HEK293 (cell line): Measurements from ENCODE around the gene FSTL4.
A peak's percentile ranks its signal among the peaks of the same experiment; 100 is the strongest.

Experiments used
- BCL11A ChIP-seq: fragments of 450-650 bp; formaldehyde crosslinking; IDR thresholded peaks from 2 replicates; pipeline ENCODE4 v1.5.1; 2016; ENCODE audit warnings: low read depth, missing biosample characterization, missing genetic modification characterization
- KLF16 ChIP-seq: fragments of 450-650 bp; formaldehyde crosslinking; IDR thresholded peaks from 2 replicates; pipeline ENCODE4 v1.5.1; 2017; ENCODE audit warnings: missing biosample characterization, missing genetic modification characterization
- SP7 ChIP-seq: fragments of 450-650 bp; formaldehyde crosslinking; IDR thresholded peaks from 2 replicates; pipeline ENCODE4 v1.5.1; 2016; ENCODE audit warnings: missing biosample characterization, missing genetic modification characterization
- WT1 ChIP-seq: fragments of 450-650 bp; formaldehyde crosslinking; IDR thresholded peaks from 2 replicates; pipeline ENCODE4 v1.5.1; 2016; ENCODE audit warnings: missing biosample characterization, missing genetic modification characterization
- ZBTB21 ChIP-seq: fragments of 450-650 bp; formaldehyde crosslinking; IDR thresholded peaks from 2 replicates; pipeline ENCODE4 v1.5.1; 2017; ENCODE audit warnings: missing biosample characterization, missing genetic modification characterization
- ZBTB48 ChIP-seq: fragments of 450-650 bp; formaldehyde crosslinking; IDR thresholded peaks from 2 replicates; pipeline ENCODE4 v1.5.1; 2016; ENCODE audit warnings: missing biosample characterization, missing genetic modification characterization
- ZBTB8A ChIP-seq: fragments of 450-650 bp; formaldehyde crosslinking; IDR thresholded peaks from 2 replicates; pipeline ENCODE4 v1.5.1; 2016; ENCODE audit warnings: missing biosample characterization, missing genetic modification characterization
- ZNF157 ChIP-seq: fragments of 450-650 bp; formaldehyde crosslinking; IDR thresholded peaks from 2 replicates; pipeline ENCODE4 v1.5.1; 2016; ENCODE audit warnings: missing biosample characterization, missing genetic modification characterization
- ZNF19 ChIP-seq: fragments of 450-650 bp; formaldehyde crosslinking; IDR thresholded peaks from 2 replicates; pipeline ENCODE4; 2016; ENCODE audit warnings: missing biosample characterization, missing genetic modification characterization, low read depth
- ZNF248 ChIP-seq: fragments of 450-650 bp; formaldehyde crosslinking; IDR thresholded peaks from 2 replicates; pipeline ENCODE4 v1.5.1; 2017; ENCODE audit warnings: missing biosample characterization, missing genetic modification characterization
- ZNF302 ChIP-seq: fragments of 450-650 bp; formaldehyde crosslinking; IDR thresholded peaks from 2 replicates; pipeline ENCODE4 v1.5.1; 2016; ENCODE audit warnings: missing biosample characterization, missing genetic modification characterization, low read depth
- ZNF324 ChIP-seq: fragments of 450-650 bp; formaldehyde crosslinking; IDR thresholded peaks from 2 replicates; pipeline ENCODE4 v1.5.1; 2016; ENCODE audit warnings: missing biosample characterization, missing genetic modification characterization
- ZNF350 ChIP-seq: fragments of 450-650 bp; formaldehyde crosslinking; IDR thresholded peaks from 2 replicates; pipeline ENCODE4 v1.5.0; 2017; ENCODE audit warnings: missing biosample characterization, mild to moderate bottlenecking, missing genetic modification characterization
- ZNF394 ChIP-seq: fragments of 450-650 bp; formaldehyde crosslinking; IDR thresholded peaks from 2 replicates; pipeline ENCODE4 v1.5.1; 2016; ENCODE audit warnings: missing biosample characterization, missing genetic modification characterization, mild to moderate bottlenecking, moderate library complexity, borderline replicate concordance
- ZNF433 ChIP-seq: fragments of 450-650 bp; formaldehyde crosslinking; IDR thresholded peaks from 2 replicates; pipeline ENCODE4 v1.5.1; 2016; ENCODE audit warnings: missing biosample characterization, missing genetic modification characterization, low read depth
- ZNF530 ChIP-seq: fragments of 450-650 bp; formaldehyde crosslinking; IDR thresholded peaks from 2 replicates; pipeline ENCODE4 v1.5.1; 2016; ENCODE audit warnings: low read depth, missing biosample characterization, missing genetic modification characterization
- ZNF544 ChIP-seq: fragments of 450-650 bp; formaldehyde crosslinking; IDR thresholded peaks from 2 replicates; pipeline ENCODE4 v1.5.0; 2017; ENCODE audit warnings: missing biosample characterization, missing genetic modification characterization
- ZNF555 ChIP-seq: fragments of 450-650 bp; formaldehyde crosslinking; conservative IDR thresholded peaks from 2 replicates; pipeline ENCODE4 v1.5.1; 2017; ENCODE audit warnings: missing biosample characterization, mild to moderate bottlenecking, missing genetic modification characterization, inconsistent platforms
- ZNF610 ChIP-seq: fragments of 450-650 bp; formaldehyde crosslinking; IDR thresholded peaks from 2 replicates; pipeline ENCODE4 v1.5.1; 2016; ENCODE audit warnings: missing biosample characterization, missing genetic modification characterization, borderline replicate concordance
- ZNF658 ChIP-seq: fragments of 450-650 bp; formaldehyde crosslinking; IDR thresholded peaks from 2 replicates; pipeline ENCODE4; 2016; ENCODE audit warnings: missing biosample characterization, missing genetic modification characterization
- ZNF76 ChIP-seq: fragments of 450-650 bp; formaldehyde crosslinking; IDR thresholded peaks from 2 replicates; pipeline ENCODE4; 2016; ENCODE audit warnings: low read depth, missing biosample characterization, missing genetic modification characterization, borderline replicate concordance
- ZNF785 ChIP-seq: fragments of 450-650 bp; formaldehyde crosslinking; IDR thresholded peaks from 2 replicates; pipeline ENCODE4 v1.5.1; 2016; ENCODE audit warnings: missing biosample characterization, missing genetic modification characterization
- ZNF837 ChIP-seq: fragments of 450-650 bp; formaldehyde crosslinking; IDR thresholded peaks from 2 replicates; pipeline ENCODE4 v1.5.1; 2016; ENCODE audit warnings: missing biosample characterization, missing genetic modification characterization
- ZNF843 ChIP-seq: fragments of 450-650 bp; formaldehyde crosslinking; IDR thresholded peaks from 2 replicates; pipeline ENCODE4 v1.5.1; 2016; ENCODE audit warnings: missing biosample characterization, missing genetic modification characterization
- TF ChIP-seq, protein P1 (sequence below): fragments of 450-650 bp; formaldehyde crosslinking; IDR thresholded peaks from 2 replicates; pipeline ENCODE4 v1.5.1; 2017; ENCODE audit warnings: missing biosample characterization, missing genetic modification characterization
- TF ChIP-seq, protein P2 (sequence below): sonication (generic); formaldehyde crosslinking; IDR thresholded peaks from 2 replicates; pipeline ENCODE4 v1.8.1; 2022; ENCODE audit warnings: mild to moderate bottlenecking, moderate library complexity, missing genetic modification reagents
- TF ChIP-seq, protein P3 (sequence below): fragments of 450-650 bp; formaldehyde crosslinking; optimal IDR thresholded peaks from 2 replicates; pipeline ENCODE3; 2016; ENCODE audit warnings: missing biosample characterization, mild to moderate bottlenecking, missing genetic modification characterization
- TF ChIP-seq, protein P4 (sequence below): fragments of 450-650 bp; formaldehyde crosslinking; IDR thresholded peaks from 2 replicates; pipeline ENCODE4 v1.5.1; 2016; ENCODE audit warnings: missing biosample characterization, missing genetic modification characterization
- TF ChIP-seq, protein P5 (sequence below): fragments of 450-650 bp; formaldehyde crosslinking; IDR thresholded peaks from 2 replicates; pipeline ENCODE4 v1.5.1; 2017; ENCODE audit warnings: missing biosample characterization, missing genetic modification characterization
- TF ChIP-seq, protein P6 (sequence below): fragments of 450-650 bp; formaldehyde crosslinking; IDR thresholded peaks from 2 replicates; pipeline ENCODE4 v1.5.1; 2016; ENCODE audit warnings: missing biosample characterization, missing genetic modification characterization

Gene FSTL4

DNA sequence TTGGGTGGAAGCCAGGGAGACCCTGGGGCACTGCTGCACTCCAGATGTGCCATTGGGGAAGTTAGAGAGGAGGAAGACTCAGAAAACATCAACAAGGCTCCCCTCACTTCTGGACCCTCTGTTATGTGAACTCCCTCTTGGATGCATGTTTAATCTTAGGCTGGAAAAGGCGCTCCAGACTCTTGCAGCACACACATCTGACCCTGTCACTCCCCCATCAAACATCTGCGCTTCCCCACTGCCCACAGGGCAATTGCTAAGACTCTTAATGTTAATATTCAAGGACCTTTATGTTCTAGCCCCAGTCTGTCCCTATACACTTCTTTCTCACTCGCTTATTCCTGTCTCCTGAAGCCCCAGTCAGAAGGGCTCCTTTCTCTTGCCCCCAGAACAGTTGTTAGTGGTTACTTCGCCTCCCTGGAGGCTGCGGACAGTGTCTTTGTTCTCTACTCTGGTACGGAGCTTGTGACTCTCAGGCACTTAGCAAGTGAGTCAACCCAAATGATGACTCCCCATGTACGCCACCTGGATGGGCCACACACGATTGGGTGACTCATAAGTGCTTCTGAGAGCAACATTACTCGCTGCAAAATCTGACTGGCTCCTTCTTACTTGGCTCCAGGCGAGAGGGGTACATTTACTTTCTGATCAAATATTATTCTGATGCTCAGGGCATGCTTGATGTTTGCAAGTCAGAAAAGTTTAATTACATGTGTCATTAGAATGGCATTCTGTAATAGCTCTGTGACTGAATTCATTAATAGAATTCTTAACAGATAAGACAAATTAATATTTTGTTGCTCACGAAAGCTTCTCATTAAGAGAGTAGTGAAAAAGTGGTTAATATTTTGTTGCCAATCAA, 366.9 kb downstream of the FSTL4 start (continued):
- TF ChIP-seq ZNF433 (tag by site-specific recombination) (no peak), ZNF610 (tag by site-specific recombination) (no peak), ZNF157 (no peak), ZNF658 (no peak), ZNF76 (tag by site-specific recombination) (no peak), ZNF555 (no peak), ZNF843 (tag by site-specific recombination) (0 out of 2 replicates have a peak, but pooled peaks have one; percentile 25), SP7 (tag by site-specific recombination) (peak; percentile 90), ZNF324 (tag by site-specific recombination) (peak; percentile 45; the same call in 1 of the 2 replicates), ZNF350 (no peak), ZNF530 (tag by site-specific recombination) (no peak), WT1 (tag by site-specific recombination) (peak; percentile 77), ZNF544 (tag by site-specific recombination) (no peak), ZNF19 (no peak), ZBTB8A (tag by site-specific recombination) (peak; percentile 40; the same call in 1 of the 2 replicates), ZNF785 (no peak), ZNF302 (tag by site-specific recombination) (no peak), ZBTB21 (tag by site-specific recombination) (no peak; the same call in 1 of the 2 replicates), KLF16 (tag by site-specific recombination) (no peak), ZNF394 (tag by site-specific recombination) (peak; percentile 68), BCL11A (tag by site-specific recombination) (no peak), ZNF837 (tag by site-specific recombination) (no peak), ZBTB48 (tag by site-specific recombination) (no peak), ZNF248 (tag by site-specific recombination) (no peak)
- TF ChIP-seq, protein P1, sequence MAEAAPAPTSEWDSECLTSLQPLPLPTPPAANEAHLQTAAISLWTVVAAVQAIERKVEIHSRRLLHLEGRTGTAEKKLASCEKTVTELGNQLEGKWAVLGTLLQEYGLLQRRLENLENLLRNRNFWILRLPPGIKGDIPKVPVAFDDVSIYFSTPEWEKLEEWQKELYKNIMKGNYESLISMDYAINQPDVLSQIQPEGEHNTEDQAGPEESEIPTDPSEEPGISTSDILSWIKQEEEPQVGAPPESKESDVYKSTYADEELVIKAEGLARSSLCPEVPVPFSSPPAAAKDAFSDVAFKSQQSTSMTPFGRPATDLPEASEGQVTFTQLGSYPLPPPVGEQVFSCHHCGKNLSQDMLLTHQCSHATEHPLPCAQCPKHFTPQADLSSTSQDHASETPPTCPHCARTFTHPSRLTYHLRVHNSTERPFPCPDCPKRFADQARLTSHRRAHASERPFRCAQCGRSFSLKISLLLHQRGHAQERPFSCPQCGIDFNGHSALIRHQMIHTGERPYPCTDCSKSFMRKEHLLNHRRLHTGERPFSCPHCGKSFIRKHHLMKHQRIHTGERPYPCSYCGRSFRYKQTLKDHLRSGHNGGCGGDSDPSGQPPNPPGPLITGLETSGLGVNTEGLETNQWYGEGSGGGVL (tag by site-specific recombination): no peak
- TF ChIP-seq, protein P2, sequence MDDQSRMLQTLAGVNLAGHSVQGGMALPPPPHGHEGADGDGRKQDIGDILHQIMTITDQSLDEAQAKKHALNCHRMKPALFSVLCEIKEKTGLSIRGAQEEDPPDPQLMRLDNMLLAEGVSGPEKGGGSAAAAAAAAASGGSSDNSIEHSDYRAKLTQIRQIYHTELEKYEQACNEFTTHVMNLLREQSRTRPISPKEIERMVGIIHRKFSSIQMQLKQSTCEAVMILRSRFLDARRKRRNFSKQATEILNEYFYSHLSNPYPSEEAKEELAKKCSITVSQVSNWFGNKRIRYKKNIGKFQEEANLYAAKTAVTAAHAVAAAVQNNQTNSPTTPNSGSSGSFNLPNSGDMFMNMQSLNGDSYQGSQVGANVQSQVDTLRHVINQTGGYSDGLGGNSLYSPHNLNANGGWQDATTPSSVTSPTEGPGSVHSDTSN: no peak
- TF ChIP-seq, protein P3, sequence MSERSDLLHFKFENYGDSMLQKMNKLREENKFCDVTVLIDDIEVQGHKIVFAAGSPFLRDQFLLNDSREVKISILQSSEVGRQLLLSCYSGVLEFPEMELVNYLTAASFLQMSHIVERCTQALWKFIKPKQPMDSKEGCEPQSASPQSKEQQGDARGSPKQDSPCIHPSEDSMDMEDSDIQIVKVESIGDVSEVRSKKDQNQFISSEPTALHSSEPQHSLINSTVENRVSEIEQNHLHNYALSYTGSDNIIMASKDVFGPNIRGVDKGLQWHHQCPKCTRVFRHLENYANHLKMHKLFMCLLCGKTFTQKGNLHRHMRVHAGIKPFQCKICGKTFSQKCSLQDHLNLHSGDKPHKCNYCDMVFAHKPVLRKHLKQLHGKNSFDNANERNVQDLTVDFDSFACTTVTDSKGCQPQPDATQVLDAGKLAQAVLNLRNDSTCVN (tag by site-specific recombination): no peak
- TF ChIP-seq, protein P4, sequence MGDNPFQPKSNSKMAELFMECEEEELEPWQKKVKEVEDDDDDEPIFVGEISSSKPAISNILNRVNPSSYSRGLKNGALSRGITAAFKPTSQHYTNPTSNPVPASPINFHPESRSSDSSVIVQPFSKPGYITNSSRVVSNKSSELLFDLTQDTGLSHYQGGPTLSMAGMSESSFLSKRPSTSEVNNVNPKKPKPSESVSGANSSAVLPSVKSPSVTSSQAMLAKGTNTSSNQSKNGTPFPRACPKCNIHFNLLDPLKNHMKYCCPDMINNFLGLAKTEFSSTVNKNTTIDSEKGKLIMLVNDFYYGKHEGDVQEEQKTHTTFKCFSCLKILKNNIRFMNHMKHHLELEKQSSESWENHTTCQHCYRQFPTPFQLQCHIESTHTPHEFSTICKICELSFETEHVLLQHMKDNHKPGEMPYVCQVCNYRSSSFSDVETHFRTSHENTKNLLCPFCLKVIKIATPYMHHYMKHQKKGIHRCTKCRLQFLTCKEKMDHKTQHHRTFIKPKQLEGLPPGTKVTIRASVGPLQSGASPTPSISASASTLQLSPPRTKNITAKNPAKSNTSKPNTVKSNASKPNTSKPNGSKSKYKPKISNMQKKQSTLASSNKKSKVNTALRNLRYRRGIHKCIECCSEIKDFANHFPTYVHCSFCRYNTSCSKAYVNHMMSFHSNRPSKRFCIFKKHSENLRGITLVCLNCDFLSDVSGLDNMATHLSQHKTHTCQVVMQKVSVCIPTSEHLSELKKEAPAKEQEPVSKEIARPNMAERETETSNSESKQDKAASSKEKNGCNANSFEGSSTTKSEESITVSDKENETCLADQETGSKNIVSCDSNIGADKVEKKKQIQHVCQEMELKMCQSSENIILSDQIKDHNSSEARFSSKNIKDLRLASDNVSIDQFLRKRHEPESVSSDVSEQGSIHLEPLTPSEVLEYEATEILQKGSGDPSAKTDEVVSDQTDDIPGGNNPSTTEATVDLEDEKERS (tag by site-specific recombination): no peak
- TF ChIP-seq, protein P5, sequence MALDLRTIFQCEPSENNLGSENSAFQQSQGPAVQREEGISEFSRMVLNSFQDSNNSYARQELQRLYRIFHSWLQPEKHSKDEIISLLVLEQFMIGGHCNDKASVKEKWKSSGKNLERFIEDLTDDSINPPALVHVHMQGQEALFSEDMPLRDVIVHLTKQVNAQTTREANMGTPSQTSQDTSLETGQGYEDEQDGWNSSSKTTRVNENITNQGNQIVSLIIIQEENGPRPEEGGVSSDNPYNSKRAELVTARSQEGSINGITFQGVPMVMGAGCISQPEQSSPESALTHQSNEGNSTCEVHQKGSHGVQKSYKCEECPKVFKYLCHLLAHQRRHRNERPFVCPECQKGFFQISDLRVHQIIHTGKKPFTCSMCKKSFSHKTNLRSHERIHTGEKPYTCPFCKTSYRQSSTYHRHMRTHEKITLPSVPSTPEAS (tag by site-specific recombination): no peak
- TF ChIP-seq, protein P6, sequence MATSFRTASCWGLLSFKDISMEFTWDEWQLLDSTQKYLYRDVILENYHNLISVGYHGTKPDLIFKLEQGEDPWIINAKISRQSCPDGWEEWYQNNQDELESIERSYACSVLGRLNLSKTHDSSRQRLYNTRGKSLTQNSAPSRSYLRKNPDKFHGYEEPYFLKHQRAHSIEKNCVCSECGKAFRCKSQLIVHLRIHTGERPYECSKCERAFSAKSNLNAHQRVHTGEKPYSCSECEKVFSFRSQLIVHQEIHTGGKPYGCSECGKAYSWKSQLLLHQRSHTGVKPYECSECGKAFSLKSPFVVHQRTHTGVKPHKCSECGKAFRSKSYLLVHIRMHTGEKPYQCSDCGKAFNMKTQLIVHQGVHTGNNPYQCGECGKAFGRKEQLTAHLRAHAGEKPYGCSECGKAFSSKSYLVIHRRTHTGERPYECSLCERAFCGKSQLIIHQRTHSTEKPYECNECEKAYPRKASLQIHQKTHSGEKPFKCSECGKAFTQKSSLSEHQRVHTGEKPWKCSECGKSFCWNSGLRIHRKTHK (tag by site-specific recombination): no peak
